Upper lobe of right lung (tissue), 1 donor: ENCODE data around the gene COMP. TPM values are rescaled to one million over a fixed set of nuclear protein-coding genes. Genes with fewer than 3 reads are reported as not detected.
"Not testable (repeated sequence)": the region's sequence is repeated elsewhere in the genome, so short reads cannot be mapped to it uniquely, and the experiment has no call there.

Experiments
- ATAC-seq: fragments of 200-7000 bp; cut with Tn5 transposase; one replicate; pipeline ENCODE4 v1.9.1; 2020; ENCODE audit warnings: mild to moderate bottlenecking, moderate library complexity
- DNase-seq: peaks from one replicate; pipeline ENCODE4 v3.0.0-alpha.2; 2020
- H3K27ac ChIP-seq: fragments of 200-600 bp; one replicate; pipeline ENCODE4 v1.8.0; 2022
- H3K27me3 ChIP-seq: fragments of 200-600 bp; one replicate; pipeline ENCODE4 v1.8.0; 2022; ENCODE audit warnings: mild to moderate bottlenecking
- H3K36me3 ChIP-seq: fragments of 200-600 bp; one replicate; pipeline ENCODE4 v1.8.0; 2022
- H3K4me1 ChIP-seq: fragments of 200-600 bp; one replicate; pipeline ENCODE4 v1.8.0; 2022
- H3K4me3 ChIP-seq: fragments of 200-600 bp; one replicate; pipeline ENCODE4 v1.8.0; 2022; ENCODE audit warnings: mild to moderate bottlenecking
- H3K9me3 ChIP-seq: fragments of 200-600 bp; one replicate; pipeline ENCODE4 v1.8.0; 2022
- intact Hi-C: fragments of 100-400 bp; cut with DNase I; formaldehyde crosslinking; loops from one replicate; pipeline ENCODE4 v1.11.0; 2022
- total RNA-seq: library from RNA; stranded (reverse); fragmentation: NEBNext Ultra II Directional; extraction: Animal tissue kit (Norgen Biotek cat#: 25700); gene quantifications from one replicate; pipeline ENCODE4 v1.2.1, GENCODE V29; 2021
- TF ChIP-seq, protein P1 (sequence below): fragments of 200-600 bp; IDR thresholded peaks from one replicate; pipeline ENCODE4 v1.8.0; 2022; ENCODE audit warnings: antibody characterized with exemption
- donor health status: DM: no; HTN: yes; CAD: no; lungs with severe emphysema.

COMP gene
- total RNA-seq, 1 donor from 2014 or later: 9.7 TPM

DNA sequence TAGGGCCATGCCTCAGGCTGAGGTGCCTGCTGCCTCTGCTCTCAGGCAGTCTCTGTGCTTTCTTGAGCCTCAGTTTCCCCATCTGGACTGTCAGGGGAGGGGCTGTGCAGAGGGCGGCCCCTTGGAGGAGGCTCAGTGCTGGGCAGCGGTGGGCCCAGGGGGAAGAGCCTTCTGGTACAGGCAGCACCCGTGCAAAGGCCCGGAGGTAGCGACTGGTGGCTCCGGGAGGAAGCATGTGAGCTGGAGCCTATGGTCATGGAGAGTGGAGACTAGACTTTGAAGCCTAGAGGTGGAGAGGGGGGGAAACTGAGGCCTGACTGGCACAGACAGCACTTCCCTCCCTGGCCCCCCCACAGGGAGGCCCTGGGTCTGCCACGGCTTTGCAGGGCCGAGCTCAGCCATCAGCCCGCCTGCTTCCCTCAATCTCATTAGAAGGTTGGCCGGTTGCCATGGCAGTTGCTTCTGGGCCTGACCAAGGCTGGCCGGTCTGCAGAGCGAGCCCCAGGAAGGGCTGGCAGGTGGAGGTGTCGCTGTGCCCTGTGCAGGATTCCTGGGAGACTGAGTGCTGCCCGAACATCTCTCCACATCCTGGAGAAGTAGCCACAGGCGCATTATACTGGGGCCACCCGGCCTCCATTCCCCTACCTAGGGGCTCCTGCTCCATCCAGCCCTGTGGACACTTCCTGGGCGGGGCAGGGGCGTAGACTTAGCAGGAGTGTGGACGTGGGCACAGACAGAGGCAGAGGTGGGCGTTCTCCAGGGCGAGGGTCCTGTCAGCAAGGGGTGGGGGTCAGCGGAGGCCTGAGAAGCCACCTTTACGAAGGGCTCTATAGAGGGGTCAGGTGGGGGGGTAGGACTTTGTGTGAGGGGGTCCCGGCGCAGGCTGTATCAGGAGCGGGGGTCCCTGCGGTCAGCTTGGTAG is 54.4 kb downstream of the COMP start:
- H3K36me3 ChIP-seq: no peaks in the 10 kb centered on the region
- intact Hi-C loops: no loop called here
- DNase-seq (no peak), ATAC-seq (no peak)
- TF ChIP-seq, protein P1, sequence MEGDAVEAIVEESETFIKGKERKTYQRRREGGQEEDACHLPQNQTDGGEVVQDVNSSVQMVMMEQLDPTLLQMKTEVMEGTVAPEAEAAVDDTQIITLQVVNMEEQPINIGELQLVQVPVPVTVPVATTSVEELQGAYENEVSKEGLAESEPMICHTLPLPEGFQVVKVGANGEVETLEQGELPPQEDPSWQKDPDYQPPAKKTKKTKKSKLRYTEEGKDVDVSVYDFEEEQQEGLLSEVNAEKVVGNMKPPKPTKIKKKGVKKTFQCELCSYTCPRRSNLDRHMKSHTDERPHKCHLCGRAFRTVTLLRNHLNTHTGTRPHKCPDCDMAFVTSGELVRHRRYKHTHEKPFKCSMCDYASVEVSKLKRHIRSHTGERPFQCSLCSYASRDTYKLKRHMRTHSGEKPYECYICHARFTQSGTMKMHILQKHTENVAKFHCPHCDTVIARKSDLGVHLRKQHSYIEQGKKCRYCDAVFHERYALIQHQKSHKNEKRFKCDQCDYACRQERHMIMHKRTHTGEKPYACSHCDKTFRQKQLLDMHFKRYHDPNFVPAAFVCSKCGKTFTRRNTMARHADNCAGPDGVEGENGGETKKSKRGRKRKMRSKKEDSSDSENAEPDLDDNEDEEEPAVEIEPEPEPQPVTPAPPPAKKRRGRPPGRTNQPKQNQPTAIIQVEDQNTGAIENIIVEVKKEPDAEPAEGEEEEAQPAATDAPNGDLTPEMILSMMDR: no peak
- H3K27ac ChIP-seq: no peak overlapping the region
- H3K9me3 ChIP-seq: no peaks in the 10 kb centered on the region
- peaks cover 5% of the 10 kb centered on the region for H3K4me1 ChIP-seq
- no peaks in the 10 kb centered on the region for H3K27me3 ChIP-seq
- no peak overlapping the region for H3K4me3 ChIP-seq

DNA sequence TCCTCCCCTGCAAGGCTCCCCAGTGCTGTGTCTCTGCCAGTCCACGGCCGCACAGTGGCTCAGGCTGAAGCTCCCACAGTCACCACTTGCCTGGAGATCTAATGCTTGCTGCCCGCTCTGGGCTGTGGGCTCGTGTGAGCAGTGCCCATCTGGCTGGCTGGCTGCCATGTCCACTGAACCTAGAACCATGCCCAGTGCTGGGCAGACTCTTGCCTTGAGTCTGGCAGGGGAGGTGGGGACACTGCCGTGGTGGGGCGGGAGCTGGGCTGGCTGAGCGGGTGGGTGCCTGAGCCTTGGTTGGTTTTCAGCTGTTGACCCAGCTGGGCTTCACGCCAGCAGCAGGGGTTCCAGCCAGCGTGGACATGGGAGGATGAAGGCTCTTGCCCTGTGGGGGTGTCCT is 55.4 kb downstream of the COMP start:
- TF ChIP-seq, protein P1: no peak
- Histone ChIP-seq H3K4me1 (no peaks in the 10 kb centered on the region), H3K4me3 (no peak overlapping the region), H3K27me3 (no peaks in the 10 kb centered on the region), H3K36me3 (no peaks in the 10 kb centered on the region), H3K27ac (no peak overlapping the region), H3K9me3 (no peaks in the 10 kb centered on the region)
- intact Hi-C loops: no loop called here
- ATAC-seq (no peak), DNase-seq (no peak)

DNA sequence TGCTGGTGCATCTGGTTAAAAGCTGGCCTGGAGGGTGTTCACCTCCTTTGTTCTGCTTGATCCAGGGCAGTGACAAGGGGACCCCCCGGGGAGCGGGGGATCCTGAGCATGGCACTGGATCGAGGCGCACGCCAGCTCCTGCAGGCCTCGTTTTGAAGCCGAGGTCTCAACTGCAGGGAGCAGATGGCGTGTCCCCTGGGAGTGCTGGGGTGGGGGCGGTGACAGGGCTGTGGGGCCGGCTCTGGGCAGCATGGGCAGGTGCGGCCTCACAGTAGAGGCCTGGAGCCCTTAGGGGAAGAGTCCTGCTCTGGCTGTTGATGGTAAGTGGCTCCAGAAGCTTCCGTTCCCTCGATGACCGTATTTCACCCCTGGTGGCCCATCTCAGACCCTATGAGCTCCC is 55.8 kb downstream of the COMP start:
- no peak overlapping the region for H3K27ac ChIP-seq
- DNase-seq (no peak), ATAC-seq (no peak)
- H3K9me3 ChIP-seq: no peaks in the 10 kb centered on the region
- H3K27me3 ChIP-seq: no peaks in the 10 kb centered on the region
- no peak overlapping the region for H3K4me3 ChIP-seq
- TF ChIP-seq, protein P1: no peak
- intact Hi-C loops: no loop called here
- no peaks in the 10 kb centered on the region for H3K4me1 ChIP-seq
- no peaks in the 10 kb centered on the region for H3K36me3 ChIP-seq

DNA sequence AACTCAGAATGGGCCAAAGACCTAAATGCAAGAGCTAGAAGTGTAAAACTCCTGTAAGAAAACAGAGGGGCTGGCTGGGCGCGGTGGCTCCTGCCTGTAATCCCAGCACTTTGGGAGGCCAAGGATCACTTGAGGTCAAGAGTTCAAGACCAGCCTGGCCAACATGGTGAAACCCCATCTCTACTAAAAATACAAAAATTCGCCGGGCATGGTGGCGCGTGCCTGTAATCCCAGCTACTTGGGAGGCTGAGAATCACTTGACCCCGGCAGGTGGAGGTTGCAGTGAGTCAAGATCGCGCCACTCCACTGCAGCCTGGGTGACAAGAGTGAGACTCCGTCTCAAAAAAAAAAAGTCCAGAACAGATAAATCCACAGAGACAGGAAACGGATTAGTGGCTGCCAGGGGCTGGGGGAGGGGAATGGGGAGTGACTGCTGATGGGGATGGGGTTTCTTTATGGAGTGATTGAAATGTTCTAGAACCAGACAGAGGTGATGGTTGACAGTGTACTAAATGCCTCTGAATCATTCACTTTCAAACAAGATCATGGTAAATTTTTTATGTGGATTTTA is 57.3 kb downstream of the COMP start:
- H3K4me1 ChIP-seq, ATAC-seq, H3K27me3 ChIP-seq, H3K9me3 ChIP-seq, H3K27ac ChIP-seq, H3K36me3 ChIP-seq, H3K4me3 ChIP-seq, DNase-seq, intact Hi-C loops: not testable (repeated sequence)

DNA sequence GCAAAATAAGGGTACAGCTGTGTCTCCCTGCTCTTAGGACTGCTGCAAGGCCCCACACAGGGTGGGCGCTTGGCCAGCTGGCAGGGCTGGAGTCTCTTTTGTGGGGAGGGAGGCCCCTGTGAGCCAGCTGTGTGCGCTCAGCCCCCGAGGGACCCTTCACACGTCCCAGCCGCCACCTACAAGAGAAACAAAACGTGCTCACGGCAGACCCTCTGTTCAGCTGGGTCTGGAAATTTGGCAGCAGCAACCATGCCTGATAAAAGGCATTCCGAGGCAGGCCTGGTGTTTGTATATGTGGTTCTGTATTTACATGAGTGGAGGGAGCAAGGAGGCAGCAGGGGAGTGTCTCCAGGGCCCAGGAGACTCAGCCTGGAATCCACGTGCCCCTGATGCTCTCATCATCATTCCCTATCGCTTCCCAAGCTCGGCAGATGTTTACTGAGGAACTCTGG is 57.9 kb downstream of the COMP start:
- H3K27ac ChIP-seq: no peak overlapping the region
- no peaks in the 10 kb centered on the region for H3K36me3 ChIP-seq
- no peak for DNase-seq
- H3K27me3 ChIP-seq: no peaks in the 10 kb centered on the region
- no peaks in the 10 kb centered on the region for H3K4me1 ChIP-seq
- no peaks in the 10 kb centered on the region for H3K9me3 ChIP-seq
- intact Hi-C loops: no loop called here
- ATAC-seq: no peak
- H3K4me3 ChIP-seq: no peak overlapping the region
- TF ChIP-seq, protein P1: no peak

Other genes with a start within 250 kb of the COMP start
- 201 TPM for gene FKBP8, start 247.7 kb downstream of the COMP start, total RNA-seq
- gene KXD1, start 233.4 kb downstream of the COMP start, total RNA-seq: 68.3 TPM
- 840 TPM for gene UBA52, start 219.4 kb downstream of the COMP start, total RNA-seq
- gene REX1BD, start 202.5 kb downstream of the COMP start, total RNA-seq: 57.1 TPM
- gene CRLF1, start 184.5 kb downstream of the COMP start, total RNA-seq: 23.4 TPM
- 2.2 TPM for gene TMEM59L, start 178.4 kb downstream of the COMP start, total RNA-seq
- gene KLHL26, start 154.3 kb downstream of the COMP start, total RNA-seq: 11.8 TPM
- gene CRTC1, start 107.6 kb downstream of the COMP start, total RNA-seq: 13.8 TPM
- 80.8 TPM for gene UPF1, start 40.7 kb upstream of the COMP start, total RNA-seq
- gene CERS1, start 104.9 kb upstream of the COMP start, total RNA-seq: not detected
- gene COPE, start 128.1 kb upstream of the COMP start, total RNA-seq: 141 TPM
- gene DDX49, start 128.4 kb upstream of the COMP start, total RNA-seq: 45.9 TPM
- gene HOMER3, start 149.9 kb upstream of the COMP start, total RNA-seq: 29.3 TPM
- gene SUGP2, start 242.2 kb upstream of the COMP start, total RNA-seq: 75.6 TPM
- 21.7 TPM for gene ARMC6, start 242.3 kb upstream of the COMP start, total RNA-seq